OCI-LY7 (cell line): ENCODE results near the gene LRP1-AS. TPM values are rescaled to one million over a fixed set of nuclear protein-coding genes. Genes with fewer than 3 reads are reported as not detected.

Experiments used
- BruUV-seq: library from RNA; stranded (reverse); fragments of 400-500 nt; replicated peaks from 2 replicates; lab custom pipeline; 2021; lab: Mats Ljungman, UMichigan
- CTCF ChIA-PET: fragments of 300-600 bp; sonication (Branson Sonifier 250); formaldehyde crosslinking; loops from one replicate; lab custom pipeline; 2022; ENCODE audit warnings: antibody characterized with exemption; ENCODE audit not compliant: unreplicated experiment; lab: Charles Lee
- POLR2A ChIA-PET: fragments of 300-600 bp; sonication (Branson Sonifier 250); formaldehyde crosslinking; loops from one replicate; lab custom pipeline; 2022; ENCODE audit warnings: antibody characterized with exemption; lab: Charles Lee
- DNase-seq: peaks from one replicate; pipeline ENCODE4 v3.0.0-alpha.2; 2015; ENCODE audit warnings: low spot score
- H2AFZ ChIP-seq: fragments of 200-600 bp; sonication (generic), shearing (Covaris generic); 2 replicates; pipeline ENCODE4 v1.6.1; 2014; ENCODE audit warnings: mild to moderate bottlenecking, antibody characterized with exemption, low read length, moderate library complexity
- H3K27ac ChIP-seq: fragments of 200-600 bp; sonication (generic); 2 replicates; pipeline ENCODE4 v1.5.1; 2014; ENCODE audit warnings: mixed run types, low read depth, mild to moderate bottlenecking, moderate library complexity, low read length, inconsistent platforms; ENCODE audit not compliant: poor library complexity, severe bottlenecking
- H3K36me3 ChIP-seq: fragments of 200-600 bp; sonication (generic); 2 replicates; pipeline ENCODE4 v1.6.1; 2014; ENCODE audit warnings: mild to moderate bottlenecking, antibody characterized with exemption, low read length, moderate library complexity, mixed read lengths; ENCODE audit not compliant: insufficient read depth
- H3K4me1 ChIP-seq: fragments of 200-600 bp; sonication (generic); 2 replicates; pipeline ENCODE4 v1.5.1; 2014; ENCODE audit warnings: mild to moderate bottlenecking, low read length; ENCODE audit not compliant: insufficient read depth, poor library complexity, severe bottlenecking
- H3K4me2 ChIP-seq: fragments of 200-600 bp; sonication (generic); 2 replicates; pipeline ENCODE4 v1.6.1; 2014; ENCODE audit warnings: mild to moderate bottlenecking, low read length
- H3K4me3 ChIP-seq: fragments of 200-600 bp; sonication (generic); 2 replicates; pipeline ENCODE4 v1.5.1; 2014; ENCODE audit warnings: mild to moderate bottlenecking, low read depth, low read length; ENCODE audit not compliant: poor library complexity, severe bottlenecking
- H3K79me2 ChIP-seq: fragments of 200-600 bp; sonication (generic); 2 replicates; pipeline ENCODE4 v1.6.1; 2016; ENCODE audit warnings: low read depth, mild to moderate bottlenecking, low read length, moderate library complexity, mixed read lengths; ENCODE audit not compliant: insufficient read depth
- H3K9me2 ChIP-seq: fragments of 200-600 bp; sonication (generic); 2 replicates; pipeline ENCODE4 v1.6.1; 2016; ENCODE audit warnings: mild to moderate bottlenecking, low read length, mixed read lengths; ENCODE audit not compliant: insufficient read depth
- H3K9me3 ChIP-seq: fragments of 200-600 bp; sonication (generic); 2 replicates; pipeline ENCODE4 v1.6.1; 2014; ENCODE audit warnings: mild to moderate bottlenecking, mixed run types, low read length, mixed read lengths
- H4K20me1 ChIP-seq: fragments of 200-600 bp; sonication (generic); 2 replicates; pipeline ENCODE4 v1.6.1; 2014; ENCODE audit warnings: mild to moderate bottlenecking, antibody characterized with exemption, low read length, moderate library complexity, mixed read lengths; ENCODE audit not compliant: insufficient read depth
- CTCF ChIP-seq: fragments of 200-600 bp; sonication (generic); conservative IDR thresholded peaks from 2 replicates; pipeline ENCODE4 v1.5.1; 2014; ENCODE audit warnings: mild to moderate bottlenecking, antibody characterized with exemption, low read length, moderate library complexity, mixed read lengths
- EZH2phosphoT487 ChIP-seq: fragments of 200-600 bp; sonication (generic); IDR thresholded peaks from 2 replicates; pipeline ENCODE4 v1.6.1; 2018; ENCODE audit warnings: low read depth, borderline replicate concordance, mild to moderate bottlenecking, mixed run types, antibody characterized with exemption, low read length, moderate library complexity, mixed read lengths
- intact Hi-C: fragments of 100-400 bp; cut with micrococcal nuclease; formaldehyde crosslinking; loops from one replicate; pipeline ENCODE4 v1.10.0; 2022; ENCODE audit not compliant: unreplicated experiment
- total RNA-seq, 2 experiments: library from RNA; depleted of rRNA in 1 of 2; stranded (reverse); fragments of >200 nt in 1 of 2; shearing (Covaris generic) in 1 of 2; gene quantifications; 2 replicates each; pipeline ENCODE4 v1.2.3, GENCODE V29; 2014 to 2022

LRP1-AS gene
- total RNA-seq, 2 experiments from 2014 or later: not detected

GRCh38 chr12:57158665-57159064 is 11.2 kb upstream of the LRP1-AS start:
- Histone ChIP-seq H3K79me2 (no peaks in the 10 kb centered on the region), H2AFZ (no peak overlapping the region), H3K4me2 (no peak overlapping the region), H3K36me3 (no peaks in the 10 kb centered on the region), H4K20me1 (no peaks in the 10 kb centered on the region), H3K27ac (no peak overlapping the region), H3K9me3 (no peaks in the 10 kb centered on the region), H3K4me3 (no peak overlapping the region), H3K9me2 (no peaks in the 10 kb centered on the region), H3K4me1 (peaks cover 5% of the 10 kb centered on the region)
- no peak for DNase-seq
- intact Hi-C loops: no loop called here
- BruUV-seq: no TSS peak
- ChIA-PET CTCF (no interaction called here), POLR2A (no interaction called here)
- TF ChIP-seq EZH2phosphoT487: no peak

- no peak for DNase-seq
- no peak overlapping the region for H3K27ac ChIP-seq
- BruUV-seq: no TSS peak
- H3K4me1 ChIP-seq: peaks cover 5% of the 10 kb centered on the region
- no peaks in the 10 kb centered on the region for H3K36me3 ChIP-seq
- ChIA-PET POLR2A (no interaction called here), CTCF (no interaction called here)
- TF ChIP-seq CTCF (no peak), EZH2phosphoT487 (no peak)
- no peaks in the 10 kb centered on the region for H3K9me3 ChIP-seq
- H3K4me3 ChIP-seq: no peak overlapping the region
- no peaks in the 10 kb centered on the region for H3K79me2 ChIP-seq
- no peaks in the 10 kb centered on the region for H3K9me2 ChIP-seq
- H2AFZ ChIP-seq: no peak overlapping the region
- intact Hi-C loops: no loop called here
- no peaks in the 10 kb centered on the region for H4K20me1 ChIP-seq
- H3K4me2 ChIP-seq: no peak overlapping the region
Observed at GRCh38 chr12:57158186-57158585, 10.8 kb upstream of the LRP1-AS start.

GRCh38 chr12:57157588-57158173 is 10.3 kb upstream of the LRP1-AS start:
- H2AFZ ChIP-seq: no peak overlapping the region
- no peak overlapping the region for H3K27ac ChIP-seq
- H3K4me2 ChIP-seq: no peak overlapping the region
- BruUV-seq: no TSS peak
- peaks cover 5% of the 10 kb centered on the region for H3K4me1 ChIP-seq
- ChIA-PET CTCF (no interaction called here), POLR2A (no interaction called here)
- no peak overlapping the region for H3K4me3 ChIP-seq
- no peaks in the 10 kb centered on the region for H3K36me3 ChIP-seq
- H3K9me2 ChIP-seq: no peaks in the 10 kb centered on the region
- H3K79me2 ChIP-seq: no peaks in the 10 kb centered on the region
- H3K9me3 ChIP-seq: no peaks in the 10 kb centered on the region
- intact Hi-C loops: no loop called here
- TF ChIP-seq EZH2phosphoT487 (no peak), CTCF (no peak)
- no peak for DNase-seq
- H4K20me1 ChIP-seq: no peaks in the 10 kb centered on the region
